ENCODE data around the gene PDE3A.

The PDE3A gene

GRCh38 chr12:20420557-20420956, 52.2 kb downstream of the PDE3A start:
- H3K4me3 ChIP-seq (replicated peaks; ENCODE audit: low read depth, low read length): no peak overlapping the region
- DNase-seq (ENCODE audit: low read depth): no peak

DNA sequence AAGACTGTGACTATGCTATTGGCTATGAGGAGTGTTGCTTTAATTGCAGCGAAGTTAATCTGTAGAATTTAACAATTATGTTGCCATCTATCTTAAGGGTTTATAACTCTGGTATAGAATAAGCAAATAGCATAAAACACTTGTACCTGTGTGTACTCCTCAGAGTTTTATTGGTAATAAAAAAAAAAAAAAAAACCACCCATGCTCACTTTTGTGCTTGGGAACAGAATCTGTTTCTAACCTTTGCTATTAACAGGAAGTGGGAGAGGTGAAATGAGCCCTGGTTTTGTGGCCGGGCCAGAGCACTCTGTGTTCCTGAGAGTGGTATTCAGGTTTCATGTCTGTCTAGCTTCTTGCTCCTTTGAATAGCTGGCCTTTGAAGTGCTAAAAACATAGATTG, 53.1 kb downstream of the PDE3A start:
- no peak overlapping the region for H3K4me3 ChIP-seq (replicated peaks; ENCODE audit: low read depth, low read length)
- TF ChIP-seq, protein P1, sequence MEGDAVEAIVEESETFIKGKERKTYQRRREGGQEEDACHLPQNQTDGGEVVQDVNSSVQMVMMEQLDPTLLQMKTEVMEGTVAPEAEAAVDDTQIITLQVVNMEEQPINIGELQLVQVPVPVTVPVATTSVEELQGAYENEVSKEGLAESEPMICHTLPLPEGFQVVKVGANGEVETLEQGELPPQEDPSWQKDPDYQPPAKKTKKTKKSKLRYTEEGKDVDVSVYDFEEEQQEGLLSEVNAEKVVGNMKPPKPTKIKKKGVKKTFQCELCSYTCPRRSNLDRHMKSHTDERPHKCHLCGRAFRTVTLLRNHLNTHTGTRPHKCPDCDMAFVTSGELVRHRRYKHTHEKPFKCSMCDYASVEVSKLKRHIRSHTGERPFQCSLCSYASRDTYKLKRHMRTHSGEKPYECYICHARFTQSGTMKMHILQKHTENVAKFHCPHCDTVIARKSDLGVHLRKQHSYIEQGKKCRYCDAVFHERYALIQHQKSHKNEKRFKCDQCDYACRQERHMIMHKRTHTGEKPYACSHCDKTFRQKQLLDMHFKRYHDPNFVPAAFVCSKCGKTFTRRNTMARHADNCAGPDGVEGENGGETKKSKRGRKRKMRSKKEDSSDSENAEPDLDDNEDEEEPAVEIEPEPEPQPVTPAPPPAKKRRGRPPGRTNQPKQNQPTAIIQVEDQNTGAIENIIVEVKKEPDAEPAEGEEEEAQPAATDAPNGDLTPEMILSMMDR (IDR thresholded peaks at IDR 0.05; ENCODE audit: low read length, missing control alignments): no peak
- no peak for DNase-seq (ENCODE audit: low read depth)

More at GRCh38 chr12:20420557-20420956, 52.2 kb downstream of the PDE3A start:
- TF ChIP-seq, protein P1 (IDR thresholded peaks at IDR 0.05; ENCODE audit: low read length, missing control alignments): no peak

DNA sequence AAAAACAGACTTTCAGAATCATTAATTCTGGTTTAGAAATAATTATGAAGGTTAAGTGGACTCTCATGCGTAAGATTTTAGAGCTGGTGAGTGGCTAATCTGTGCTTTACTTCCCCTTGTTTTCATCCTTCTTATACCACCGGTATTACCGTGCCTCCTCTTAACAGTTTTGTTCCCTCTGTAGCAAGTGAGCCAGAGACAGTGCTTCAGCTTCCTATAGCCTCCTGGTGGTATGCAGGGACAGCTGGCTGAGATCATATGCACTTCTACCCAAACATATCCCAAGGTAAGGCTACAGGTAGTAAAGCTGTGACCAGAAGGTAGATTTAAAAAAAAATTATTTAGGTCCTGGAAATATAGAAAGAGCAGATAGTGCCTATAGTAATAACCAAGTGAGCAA, 55.2 kb downstream of the PDE3A start:
- no peak overlapping the region for H3K4me3 ChIP-seq (replicated peaks; ENCODE audit: low read depth, low read length)
- DNase-seq (ENCODE audit: low read depth): no peak
- TF ChIP-seq, protein P1 (IDR thresholded peaks at IDR 0.05; ENCODE audit: low read length, missing control alignments): no peak

- H3K4me3 ChIP-seq (replicated peaks; ENCODE audit: low read depth, low read length): no peak overlapping the region
- TF ChIP-seq, protein P1 (IDR thresholded peaks at IDR 0.05; ENCODE audit: low read length, missing control alignments): no peak
- DNase-seq (ENCODE audit: low read depth): no peak
Observed at GRCh38 chr12:20424841-20425240, 56.5 kb downstream of the PDE3A start.

DNA sequence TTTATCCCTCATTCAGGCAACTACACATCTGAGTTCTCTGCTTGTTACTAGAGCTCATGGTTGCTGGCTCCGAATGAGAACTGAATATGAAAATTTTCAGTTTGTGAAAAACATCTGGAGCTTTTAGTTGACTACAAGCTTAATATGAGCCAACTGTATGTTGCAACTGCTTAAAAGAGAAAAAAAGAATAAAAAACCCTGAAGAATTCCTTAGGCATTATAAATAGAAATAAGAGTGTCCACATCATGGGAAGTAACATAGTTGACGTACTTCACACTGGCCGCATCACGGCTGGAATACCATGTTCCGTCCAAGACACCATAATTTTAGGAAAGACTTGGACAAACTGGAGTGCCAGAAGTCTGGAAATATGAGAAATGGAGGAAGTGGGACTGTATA, 57.9 kb downstream of the PDE3A start:
- TF ChIP-seq, protein P1 (IDR thresholded peaks at IDR 0.05; ENCODE audit: low read length, missing control alignments): no peak
- DNase-seq (ENCODE audit: low read depth): peak; percentile 71
- H3K4me3 ChIP-seq (replicated peaks; ENCODE audit: low read depth, low read length): no peak overlapping the region

- TF ChIP-seq, protein P1 (IDR thresholded peaks at IDR 0.05; ENCODE audit: low read length, missing control alignments): no peak
- DNase-seq (ENCODE audit: low read depth): no peak
- no peak overlapping the region for H3K4me3 ChIP-seq (replicated peaks; ENCODE audit: low read depth, low read length)
Observed at GRCh38 chr12:20426957-20427356, 58.6 kb downstream of the PDE3A start.

GRCh38 chr12:20429852-20430251, 61.5 kb downstream of the PDE3A start:
- H3K4me3 ChIP-seq (replicated peaks; ENCODE audit: low read depth, low read length): no peak overlapping the region
- TF ChIP-seq, protein P1 (IDR thresholded peaks at IDR 0.05; ENCODE audit: low read length, missing control alignments): no peak
- DNase-seq (ENCODE audit: low read depth): no peak

Measured in fibroblast of pulmonary artery (primary cell).